ENCODE data around the gene GRID1. TPM values are rescaled to one million over a fixed set of nuclear protein-coding genes. Genes with fewer than 3 reads are reported as not detected.

The GRID1 gene
- total and polyA plus RNA-seq, 2 experiments from 2014 or later, result not detected

DNA sequence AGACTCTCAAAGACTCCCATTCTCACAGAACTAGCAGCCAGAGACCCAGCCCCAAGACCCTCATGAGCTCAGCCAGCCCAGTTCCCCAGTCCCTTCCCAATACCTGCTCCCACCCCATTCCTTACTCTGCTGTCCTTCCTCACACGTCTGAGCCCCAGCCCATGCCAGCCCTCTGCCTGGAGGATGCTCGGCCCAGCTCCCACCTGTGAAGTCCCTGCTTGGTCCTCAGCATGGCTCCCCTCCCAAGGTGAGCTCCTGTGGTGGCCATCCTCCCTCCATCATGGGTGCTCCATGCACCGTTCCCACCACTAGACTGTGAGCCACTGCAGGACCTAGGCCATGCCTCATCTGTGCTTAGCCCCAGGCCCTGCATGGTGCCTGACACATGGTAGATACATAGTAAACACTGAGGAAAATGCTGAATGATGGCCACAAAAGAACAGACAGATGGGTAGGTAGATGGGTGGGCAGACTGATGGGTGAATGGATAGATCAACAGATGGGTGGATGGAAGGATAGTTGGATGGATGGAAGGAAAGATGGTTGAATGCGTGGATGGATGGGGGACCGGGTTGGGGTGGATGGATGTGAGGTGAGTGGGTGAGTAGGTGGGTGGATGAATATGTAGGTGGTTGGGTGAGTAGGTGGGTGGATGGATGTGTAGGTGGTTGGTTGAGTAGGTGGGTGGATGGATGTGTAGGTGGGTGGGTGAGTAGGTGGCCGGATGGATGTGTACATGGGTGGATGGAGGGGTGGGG, 138.9 kb downstream of the GRID1 start:
- 55 to 59% methylated on average over 5 to 6 of the region's 6 CpGs for WGBS, 2 experiments (ENCODE audit: low coverage in 1 of 2, low lambda C conversion rate in 2 of 2, missing lambda C conversion rate in 2 of 2)

DNA sequence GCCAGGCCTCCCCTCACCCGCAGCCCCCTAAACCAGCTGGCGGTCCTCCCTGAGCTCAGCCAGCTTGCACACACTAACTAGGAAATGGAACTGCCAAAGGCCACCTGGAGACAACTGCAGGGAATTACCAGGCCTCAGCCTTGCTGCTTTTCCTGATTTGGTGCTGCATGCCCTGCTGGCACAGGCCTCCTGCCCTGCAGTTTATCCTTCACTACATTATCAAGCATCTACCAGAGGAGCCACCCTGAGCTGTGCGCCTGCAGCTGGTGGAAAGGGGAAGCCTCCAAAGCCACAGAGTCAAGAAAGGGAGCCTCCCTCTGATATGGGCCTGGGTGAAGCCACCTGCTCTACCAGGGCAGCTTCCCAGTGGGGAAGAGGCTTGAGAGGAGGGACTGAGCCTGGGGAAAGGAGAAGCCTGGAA, 139.8 kb downstream of the GRID1 start:
- WGBS, 2 experiments (ENCODE audit: low coverage in 1 of 2, low lambda C conversion rate in 2 of 2, missing lambda C conversion rate in 2 of 2), result 57 to 68% methylated on average over 3 of the region's 3 CpGs
- H4K20me1 ChIP-seq (ENCODE audit: insufficient read depth), result no peaks in the 10 kb centered on the region
- H3F3A ChIP-seq (ENCODE audit: insufficient read depth), result no peaks in the 10 kb centered on the region
- no peaks in the 10 kb centered on the region for H3K9me3 ChIP-seq (ENCODE audit: low read depth)
- no peak overlapping the region for H3K4me2 ChIP-seq (ENCODE audit: unreplicated experiment)
- in situ Hi-C loops (cut with MboI), result no loop called here
- no peak for TF ChIP-seq EZH2 (IDR thresholded peaks at IDR 0.05; ENCODE audit: insufficient read depth, poor library complexity, severe bottlenecking)
- no peak for TF ChIP-seq EZH2phosphoT487 (IDR thresholded peaks at IDR 0.05; ENCODE audit: insufficient read depth, low read depth)
- no peak for DNase-seq
- no peaks in the 10 kb centered on the region for H3K27me3 ChIP-seq (replicated peaks; ENCODE audit: insufficient read depth)
- peaks cover 7% of the 10 kb centered on the region for H3K4me1 ChIP-seq (ENCODE audit: insufficient read depth)
- H3K27ac ChIP-seq, result no peak overlapping the region
- H3K79me2 ChIP-seq (ENCODE audit: insufficient read depth), result no peaks in the 10 kb centered on the region
- no peak overlapping the region for H3K4me3 ChIP-seq
- H2AFZ ChIP-seq, result no peak overlapping the region
- H3K9me2 ChIP-seq (ENCODE audit: insufficient read depth), result no peaks in the 10 kb centered on the region
- no peak overlapping the region for H3K9ac ChIP-seq
- H3K36me3 ChIP-seq (ENCODE audit: low read depth), result no peaks in the 10 kb centered on the region

More for the DNA sequence above, 138.9 kb downstream of the GRID1 start:
- Histone ChIP-seq H2AFZ (no peak overlapping the region), H3K4me3 (no peak overlapping the region), H4K20me1 (ENCODE audit: insufficient read depth) (no peaks in the 10 kb centered on the region), H3K36me3 (ENCODE audit: low read depth) (no peaks in the 10 kb centered on the region), H3K9me3 (ENCODE audit: low read depth) (no peaks in the 10 kb centered on the region), H3K4me1 (ENCODE audit: insufficient read depth) (peaks cover 7% of the 10 kb centered on the region), H3K79me2 (ENCODE audit: insufficient read depth) (no peaks in the 10 kb centered on the region), H3K27ac (no peak overlapping the region), H3K27me3 (replicated peaks; ENCODE audit: insufficient read depth) (no peaks in the 10 kb centered on the region), H3K9ac (no peak overlapping the region), H3F3A (ENCODE audit: insufficient read depth) (no peaks in the 10 kb centered on the region), H3K4me2 (ENCODE audit: unreplicated experiment) (no peak overlapping the region), H3K9me2 (ENCODE audit: insufficient read depth) (no peaks in the 10 kb centered on the region)
- DNase-seq, result no peak
- in situ Hi-C loops (cut with MboI), result no loop called here
- no peak for TF ChIP-seq EZH2 (IDR thresholded peaks at IDR 0.05; ENCODE audit: insufficient read depth, poor library complexity, severe bottlenecking)
- TF ChIP-seq EZH2phosphoT487 (IDR thresholded peaks at IDR 0.05; ENCODE audit: insufficient read depth, low read depth), result no peak

DNA sequence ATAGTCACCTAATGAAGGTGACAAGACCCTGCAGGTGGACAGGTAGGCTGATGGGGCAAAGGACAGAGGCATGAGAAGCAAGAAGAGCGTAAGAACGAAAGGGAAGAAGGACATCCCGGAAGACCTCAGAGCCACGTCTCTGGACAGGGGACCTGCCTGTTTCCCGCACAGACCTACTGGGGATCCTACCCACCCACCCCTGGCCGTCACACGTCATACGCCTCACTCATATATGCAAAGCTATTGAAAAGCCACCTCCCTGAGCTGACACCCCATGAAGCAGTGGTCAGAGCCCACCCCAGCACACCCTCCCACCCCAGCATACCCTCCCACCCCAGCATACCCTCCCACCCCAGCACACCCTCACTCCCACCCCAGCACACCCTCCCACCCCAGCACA, 140.6 kb downstream of the GRID1 start:
- DNase-seq, result no peak
- Histone ChIP-seq H3K9me2 (ENCODE audit: insufficient read depth) (no peaks in the 10 kb centered on the region), H2AFZ (no peak overlapping the region), H3K4me3 (no peak overlapping the region), H3K4me1 (ENCODE audit: insufficient read depth) (peaks cover 7% of the 10 kb centered on the region), H4K20me1 (ENCODE audit: insufficient read depth) (no peaks in the 10 kb centered on the region), H3K27ac (no peak overlapping the region), H3K27me3 (replicated peaks; ENCODE audit: insufficient read depth) (no peaks in the 10 kb centered on the region), H3F3A (ENCODE audit: insufficient read depth) (no peaks in the 10 kb centered on the region), H3K9ac (no peak overlapping the region), H3K79me2 (ENCODE audit: insufficient read depth) (no peaks in the 10 kb centered on the region), H3K4me2 (ENCODE audit: unreplicated experiment) (no peak overlapping the region), H3K36me3 (ENCODE audit: low read depth) (no peaks in the 10 kb centered on the region), H3K9me3 (ENCODE audit: low read depth) (no peaks in the 10 kb centered on the region)
- 78 to 81% methylated on average over 7 to 8 of the region's 8 CpGs for WGBS, 2 experiments (ENCODE audit: low coverage in 1 of 2, low lambda C conversion rate in 2 of 2, missing lambda C conversion rate in 2 of 2)
- in situ Hi-C loops (cut with MboI), result no loop called here
- TF ChIP-seq EZH2 (IDR thresholded peaks at IDR 0.05; ENCODE audit: insufficient read depth, poor library complexity, severe bottlenecking) (no peak), EZH2phosphoT487 (IDR thresholded peaks at IDR 0.05; ENCODE audit: insufficient read depth, low read depth) (no peak)

DNA sequence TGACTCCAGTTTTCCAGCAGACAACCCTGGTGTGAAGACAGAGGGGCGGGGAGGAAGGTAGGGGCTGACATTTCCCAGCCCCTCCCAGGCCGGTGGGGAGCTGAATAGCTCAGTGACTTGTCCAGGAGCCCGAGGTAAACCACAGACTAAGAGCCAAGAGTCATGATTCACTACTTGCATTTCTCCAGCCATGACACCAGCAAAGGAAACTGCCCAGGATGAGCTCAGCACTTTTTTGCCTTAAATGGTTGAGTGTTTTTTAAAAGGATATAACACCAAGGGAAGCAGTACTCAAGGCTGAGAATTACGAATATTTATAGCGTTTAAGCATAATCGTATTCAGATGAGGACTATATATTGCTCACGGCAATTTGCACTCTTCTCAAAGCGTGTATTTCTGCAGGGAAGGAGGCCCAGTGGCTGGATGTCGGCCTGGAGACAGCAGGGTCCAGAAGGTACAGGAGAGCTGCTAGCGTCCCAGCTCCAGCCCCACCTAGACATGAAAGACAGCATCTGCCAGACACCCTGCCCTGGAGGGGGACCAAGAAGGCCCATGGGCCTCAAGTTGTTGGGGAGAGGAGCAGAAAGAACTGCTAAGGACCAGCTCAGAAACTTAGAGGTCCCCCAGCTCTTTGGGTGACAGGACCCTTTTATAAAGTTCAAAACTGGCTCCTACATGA, 141.4 kb downstream of the GRID1 start:
- in situ Hi-C loops (cut with MboI), result no loop called here
- Histone ChIP-seq H3K4me3 (no peak overlapping the region), H3K9me3 (ENCODE audit: low read depth) (no peaks in the 10 kb centered on the region), H4K20me1 (ENCODE audit: insufficient read depth) (no peaks in the 10 kb centered on the region), H3K9me2 (ENCODE audit: insufficient read depth) (no peaks in the 10 kb centered on the region), H3K4me1 (ENCODE audit: insufficient read depth) (peaks cover 7% of the 10 kb centered on the region), H2AFZ (peak overlapping the region; percentile 51), H3K4me2 (ENCODE audit: unreplicated experiment) (no peak overlapping the region), H3K27me3 (replicated peaks; ENCODE audit: insufficient read depth) (no peaks in the 10 kb centered on the region), H3K9ac (no peak overlapping the region), H3K79me2 (ENCODE audit: insufficient read depth) (no peaks in the 10 kb centered on the region), H3K27ac (peak overlapping the region; percentile 22; the same call in 1 of the 2 replicates), H3F3A (ENCODE audit: insufficient read depth) (no peaks in the 10 kb centered on the region), H3K36me3 (ENCODE audit: low read depth) (no peaks in the 10 kb centered on the region)
- no peak for TF ChIP-seq EZH2 (IDR thresholded peaks at IDR 0.05; ENCODE audit: insufficient read depth, poor library complexity, severe bottlenecking)
- TF ChIP-seq EZH2phosphoT487 (IDR thresholded peaks at IDR 0.05; ENCODE audit: insufficient read depth, low read depth), result no peak
- WGBS, 2 experiments (ENCODE audit: low coverage in 1 of 2, low lambda C conversion rate in 2 of 2, missing lambda C conversion rate in 2 of 2), result 9 to 14% methylated on average over 10 of the region's 10 CpGs
- DNase-seq, result peak; percentile 87
